GM12801 (cell line): Measurements from ENCODE around the gene CCNJL.

Experiments
- TF ChIP-seq, protein P1 (sequence below): IDR thresholded peaks from one replicate; pipeline ENCODE4 v1.5.1; 2011; ENCODE audit warnings: control low read depth; ENCODE audit not compliant: insufficient read length; ENCODE audit errors: extremely low read depth

The CCNJL gene

DNA sequence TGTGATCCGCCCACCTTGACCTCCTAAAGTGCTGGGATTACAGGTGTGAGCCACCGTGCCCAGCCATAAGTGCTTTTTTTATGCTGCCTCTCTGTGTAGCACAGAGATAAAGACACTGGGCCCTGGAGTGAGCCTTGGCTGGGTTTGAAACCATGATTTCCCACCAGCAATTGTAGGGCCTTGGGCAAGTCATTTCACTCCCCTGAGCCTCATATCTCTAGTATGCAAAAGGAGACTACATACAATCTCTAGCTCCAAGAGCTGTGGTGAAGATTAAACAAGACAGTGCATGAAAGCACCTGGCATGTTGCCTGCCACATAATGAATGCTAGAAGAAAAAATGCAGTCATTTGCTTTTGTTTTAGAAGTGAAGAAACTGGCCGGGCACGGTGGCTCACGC lies 79.1 kb downstream of the CCNJL start:
- TF ChIP-seq, protein P1, sequence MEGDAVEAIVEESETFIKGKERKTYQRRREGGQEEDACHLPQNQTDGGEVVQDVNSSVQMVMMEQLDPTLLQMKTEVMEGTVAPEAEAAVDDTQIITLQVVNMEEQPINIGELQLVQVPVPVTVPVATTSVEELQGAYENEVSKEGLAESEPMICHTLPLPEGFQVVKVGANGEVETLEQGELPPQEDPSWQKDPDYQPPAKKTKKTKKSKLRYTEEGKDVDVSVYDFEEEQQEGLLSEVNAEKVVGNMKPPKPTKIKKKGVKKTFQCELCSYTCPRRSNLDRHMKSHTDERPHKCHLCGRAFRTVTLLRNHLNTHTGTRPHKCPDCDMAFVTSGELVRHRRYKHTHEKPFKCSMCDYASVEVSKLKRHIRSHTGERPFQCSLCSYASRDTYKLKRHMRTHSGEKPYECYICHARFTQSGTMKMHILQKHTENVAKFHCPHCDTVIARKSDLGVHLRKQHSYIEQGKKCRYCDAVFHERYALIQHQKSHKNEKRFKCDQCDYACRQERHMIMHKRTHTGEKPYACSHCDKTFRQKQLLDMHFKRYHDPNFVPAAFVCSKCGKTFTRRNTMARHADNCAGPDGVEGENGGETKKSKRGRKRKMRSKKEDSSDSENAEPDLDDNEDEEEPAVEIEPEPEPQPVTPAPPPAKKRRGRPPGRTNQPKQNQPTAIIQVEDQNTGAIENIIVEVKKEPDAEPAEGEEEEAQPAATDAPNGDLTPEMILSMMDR, result no peak

DNA sequence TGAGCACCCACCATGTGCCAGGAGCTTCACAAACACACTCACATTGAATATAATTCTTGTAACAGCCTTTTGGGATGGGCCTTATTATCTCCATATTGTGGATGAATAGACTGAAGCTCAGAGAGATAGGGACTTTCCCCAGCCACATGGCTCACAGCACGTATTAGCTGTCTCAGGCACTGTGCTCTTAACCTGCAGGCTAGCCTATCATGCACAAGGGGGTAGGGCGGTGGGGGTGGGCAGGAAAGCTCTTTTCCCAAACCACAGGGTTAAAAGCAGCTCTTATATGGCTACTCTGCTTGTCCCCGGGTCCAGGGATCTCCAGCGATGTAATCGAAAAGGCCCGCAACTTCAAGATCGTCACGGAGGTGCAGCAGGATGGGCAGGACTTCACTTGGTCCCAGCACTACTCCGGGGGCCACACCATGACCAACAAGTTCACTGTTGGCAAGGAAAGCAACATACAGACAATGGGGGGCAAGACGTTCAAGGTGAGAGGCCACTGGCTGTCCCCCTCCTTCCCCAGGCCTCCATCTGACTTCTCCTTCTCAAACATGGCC lies 80.5 kb downstream of the CCNJL start:
- TF ChIP-seq, protein P1, result no peak

DNA sequence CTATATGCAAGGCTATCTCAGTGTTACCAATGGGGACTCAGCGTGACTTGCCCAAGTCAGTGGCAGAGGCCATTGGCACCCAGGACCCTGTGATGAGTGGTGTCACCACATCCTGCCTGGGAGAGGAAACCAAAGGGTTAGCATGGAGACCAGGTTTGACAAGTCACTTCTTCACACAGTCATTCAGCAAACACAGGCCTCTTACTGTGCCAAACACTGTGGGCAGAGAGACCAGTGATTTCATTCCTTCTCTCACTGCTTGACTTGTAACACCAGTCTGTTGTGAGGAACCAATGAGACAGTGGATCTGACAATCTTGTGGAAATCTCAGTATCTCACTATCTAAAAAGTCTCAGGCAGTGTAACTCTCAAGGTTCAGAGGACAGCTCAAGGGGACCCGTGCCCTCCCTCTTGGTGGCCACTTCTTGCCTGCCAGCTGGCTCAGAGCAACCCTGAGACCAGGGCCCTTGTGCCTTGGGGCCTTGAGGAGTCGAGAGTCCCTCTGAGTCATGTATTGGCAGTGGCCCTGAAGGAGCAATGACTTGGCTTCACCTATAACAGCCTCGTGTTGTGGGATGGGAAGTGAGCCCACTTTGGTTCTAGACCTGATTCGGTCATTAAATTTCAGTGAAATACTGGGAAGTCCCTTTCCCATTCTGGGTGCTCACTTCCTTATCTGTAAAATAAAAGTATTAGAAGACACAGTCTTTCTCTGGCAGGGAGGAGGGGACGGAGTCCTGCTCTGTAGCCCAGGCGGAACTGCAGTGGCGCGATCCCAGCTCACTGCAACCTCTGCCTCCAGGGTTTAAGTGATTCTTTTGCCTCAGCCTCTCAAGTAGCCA lies 81.5 kb downstream of the CCNJL start:
- TF ChIP-seq, protein P1, result no peak

- TF ChIP-seq, protein P1, result no peak
These were observed 83.1 kb downstream of the CCNJL start, which contains the start of gene FABP6 for GRCh38 chr5:160229190-160229742. TSS of gene FABP6 (plus strand) at chr5:160229506. CDS start at chr5:160229558, 52 bp downstream.

DNA sequence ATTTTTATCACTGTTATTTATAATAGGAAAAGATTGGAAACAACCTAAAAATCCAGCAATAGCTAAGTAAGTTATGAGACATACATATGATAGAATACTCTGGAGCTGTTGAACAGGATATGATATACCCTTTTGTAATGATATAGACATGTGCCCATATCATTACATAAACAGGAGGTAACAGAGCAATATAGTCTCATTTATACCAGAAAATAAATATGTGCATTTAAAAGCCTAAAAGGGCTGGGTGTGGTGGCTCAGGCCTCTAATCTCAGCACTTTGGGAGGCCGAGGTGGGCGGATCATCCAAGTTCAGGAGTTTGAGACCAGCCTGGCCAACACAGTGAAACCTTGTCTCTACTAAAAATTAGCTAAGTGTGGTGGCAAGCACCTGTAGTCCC lies 85.4 kb downstream of the CCNJL start:
- TF ChIP-seq, protein P1, result no peak

DNA sequence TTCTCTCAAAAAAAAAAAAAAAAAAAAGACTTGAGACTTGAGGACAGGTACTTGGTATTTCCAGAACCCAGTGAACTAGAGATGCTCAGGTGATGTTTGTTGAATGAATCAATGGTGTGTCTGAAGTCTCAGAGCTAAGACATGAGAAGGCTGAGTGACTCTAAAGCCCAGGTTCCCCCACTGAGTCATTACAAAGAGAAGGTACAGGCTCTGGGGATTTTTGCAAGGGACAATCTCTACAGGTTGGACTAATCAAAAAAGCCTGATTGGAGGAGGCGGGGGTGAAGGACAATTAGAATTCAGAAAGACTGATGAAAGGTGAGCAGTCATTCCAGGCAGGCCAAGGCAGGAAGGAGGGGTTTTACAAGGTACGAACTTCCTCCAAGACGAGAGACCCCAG lies 91.3 kb downstream of the CCNJL start:
- TF ChIP-seq, protein P1, result no peak

- TF ChIP-seq, protein P1, result no peak
These were observed 93.0 kb downstream of the CCNJL start for GRCh38 chr5:160219356-160219755.
